Parathyroid adenoma (tissue), 2 donors: ENCODE data around the gene AFMID.

Experiments used
- H2AFZ ChIP-seq: fragments of 300-600 bp; sonication (generic); one replicate; pipeline ENCODE4 v1.7.0; 2017; ENCODE audit warnings: antibody characterized with exemption, mild to moderate bottlenecking
- H3K27ac ChIP-seq: fragments of 300-600 bp; sonication (generic); one replicate; pipeline ENCODE4 v1.7.0; 2017
- H3K27me3 ChIP-seq: fragments of 300-600 bp; sonication (generic); one replicate; pipeline ENCODE4 v1.7.0; 2017; ENCODE audit warnings: low read length; ENCODE audit not compliant: control insufficient read depth, insufficient read depth
- H3K36me3 ChIP-seq: fragments of 300-600 bp; sonication (generic); one replicate; pipeline ENCODE4 v1.7.0; 2017; ENCODE audit warnings: low read length; ENCODE audit not compliant: control insufficient read depth, insufficient read depth
- H3K4me1 ChIP-seq: fragments of 300-600 bp; sonication (generic); one replicate; pipeline ENCODE4 v1.7.0; 2017; ENCODE audit warnings: control low read depth
- H3K4me2 ChIP-seq: fragments of 300-600 bp; sonication (generic); one replicate; pipeline ENCODE4 v1.7.0; 2017; ENCODE audit warnings: low read length
- H3K4me3 ChIP-seq: fragments of 300-600 bp; sonication (generic); one replicate; pipeline ENCODE4 v1.7.0; 2017; ENCODE audit warnings: low read depth, low read length
- H3K79me2 ChIP-seq: fragments of 300-600 bp; sonication (generic); one replicate; pipeline ENCODE4 v1.7.0; 2017; ENCODE audit warnings: control low read depth
- H3K9ac ChIP-seq: fragments of 300-600 bp; sonication (generic); one replicate; pipeline ENCODE4 v1.7.0; 2017; ENCODE audit warnings: mild to moderate bottlenecking
- H3K9me3 ChIP-seq: fragments of 300-600 bp; sonication (generic); one replicate; pipeline ENCODE4 v1.7.0; 2017; ENCODE audit warnings: low read length; ENCODE audit not compliant: control insufficient read depth
- CTCF ChIP-seq: fragments of 300-600 bp; sonication (generic); IDR thresholded peaks from one replicate; pipeline ENCODE4 v1.7.0; 2017; ENCODE audit warnings: antibody characterized with exemption, mild to moderate bottlenecking
- donor health status: primary hyperparathyroidism.

The AFMID gene

GRCh38 chr17:78253946-78254672 lies 66.9 kb downstream of the AFMID start:
- Histone ChIP-seq H3K4me1 (peaks cover 22% of the 10 kb centered on the region), H3K27ac (peak overlapping the region; percentile 89), H3K27me3 (no peaks in the 10 kb centered on the region), H3K9me3 (no peaks in the 10 kb centered on the region), H3K4me2 (peak overlapping the region; percentile 94), H3K36me3 (no peaks in the 10 kb centered on the region), H3K4me3 (peak overlapping the region; percentile 98), H3K9ac (peak overlapping the region; percentile 95), H2AFZ (peak overlapping the region; percentile 100), H3K79me2 (no peaks in the 10 kb centered on the region)
- no peak for TF ChIP-seq CTCF

- H3K4me1 ChIP-seq, result peaks cover 22% of the 10 kb centered on the region
- H3K9me3 ChIP-seq, result no peaks in the 10 kb centered on the region
- no peak overlapping the region for H3K27ac ChIP-seq
- H3K9ac ChIP-seq, result no peak overlapping the region
- H3K27me3 ChIP-seq, result no peaks in the 10 kb centered on the region
- no peaks in the 10 kb centered on the region for H3K36me3 ChIP-seq
- no peak for TF ChIP-seq CTCF
- no peak overlapping the region for H2AFZ ChIP-seq
- no peaks in the 10 kb centered on the region for H3K79me2 ChIP-seq
- H3K4me2 ChIP-seq, result no peak overlapping the region
- H3K4me3 ChIP-seq, result no peak overlapping the region
Observed at GRCh38 chr17:78255029-78255656, 68.0 kb downstream of the AFMID start.

- H3K4me3 ChIP-seq, result no peak overlapping the region
- H3K36me3 ChIP-seq, result no peaks in the 10 kb centered on the region
- H3K27ac ChIP-seq, result no peak overlapping the region
- no peaks in the 10 kb centered on the region for H3K79me2 ChIP-seq
- H3K9ac ChIP-seq, result no peak overlapping the region
- peaks cover 21% of the 10 kb centered on the region for H3K4me1 ChIP-seq
- no peaks in the 10 kb centered on the region for H3K27me3 ChIP-seq
- no peak overlapping the region for H2AFZ ChIP-seq
- H3K4me2 ChIP-seq, result no peak overlapping the region
- no peaks in the 10 kb centered on the region for H3K9me3 ChIP-seq
- TF ChIP-seq CTCF, result no peak
Observed at GRCh38 chr17:78255953-78256706, 69.0 kb downstream of the AFMID start.

- Histone ChIP-seq H3K36me3 (no peaks in the 10 kb centered on the region), H3K27ac (no peak overlapping the region), H3K27me3 (no peaks in the 10 kb centered on the region), H2AFZ (no peak overlapping the region), H3K9ac (no peak overlapping the region), H3K9me3 (no peaks in the 10 kb centered on the region), H3K4me3 (no peak overlapping the region), H3K79me2 (no peaks in the 10 kb centered on the region), H3K4me2 (no peak overlapping the region), H3K4me1 (peaks cover 18% of the 10 kb centered on the region)
- no peak for TF ChIP-seq CTCF
Observed at GRCh38 chr17:78256707-78257591, 69.8 kb downstream of the AFMID start.
